Activated naive CD4-positive, alpha-beta T cell treated with Interleukin-2 at 50 U/mL for 16 hours (primary cell): Measurements from ENCODE around the gene GAB3.
A peak's percentile ranks its signal among the peaks of the same experiment; 100 is the strongest.

Experiments
- DNase-seq: peaks from one replicate; pipeline ENCODE4 v3.0.0-alpha.2; 2020

Gene GAB3

GRCh38 chrX:154750301-154751202 is at the start of gene GAB3:
Gene GAB3 (minus strand): TSS chrX:154751077. CDS start chrX:154751025, 52 bp downstream.
- peak; percentile 41 for DNase-seq

- no peak for DNase-seq
These were observed 48.9 kb upstream of the GAB3 start for GRCh38 chrX:154799556-154800348.

GRCh38 chrX:154797006-154797405 is 46.1 kb upstream of the GAB3 start:
- DNase-seq, result no peak

- no peak for DNase-seq
These were observed 44.1 kb upstream of the GAB3 start for GRCh38 chrX:154795016-154795415.

- no peak for DNase-seq
These were observed 42.4 kb upstream of the GAB3 start for GRCh38 chrX:154793084-154793795.

GRCh38 chrX:154791939-154792338 is 41.1 kb upstream of the GAB3 start:
- DNase-seq, result no peak

- no peak for DNase-seq
These were observed 40.6 kb upstream of the GAB3 start for GRCh38 chrX:154791467-154791866.

GRCh38 chrX:154785716-154786115 is 34.8 kb upstream of the GAB3 start:
- DNase-seq, result no peak

GRCh38 chrX:154784149-154784995 is 33.5 kb upstream of the GAB3 start:
- DNase-seq, result no peak

- DNase-seq, result no peak
These were observed 30.1 kb upstream of the GAB3 start for GRCh38 chrX:154780968-154781367.

- DNase-seq, result no peak
These were observed 28.4 kb upstream of the GAB3 start for GRCh38 chrX:154779261-154779660.

- no peak for DNase-seq
These were observed 25.9 kb upstream of the GAB3 start for GRCh38 chrX:154776753-154777152.

GRCh38 chrX:154775419-154776349 is 24.8 kb upstream of the GAB3 start:
- peak; percentile 49 for DNase-seq

GRCh38 chrX:154774622-154775021 is 23.7 kb upstream of the GAB3 start:
- no peak for DNase-seq

- peak; percentile 95 for DNase-seq
These were observed 11.8 kb upstream of the GAB3 start, which contains the start of gene DKC1 for GRCh38 chrX:154762537-154763296. Gene DKC1 (plus strand): TSS chrX:154762864. CDS start chrX:154762966, 102 bp downstream.

GRCh38 chrX:154761977-154762536 is 11.2 kb upstream of the GAB3 start:
- DNase-seq, result no peak

- DNase-seq, result no peak
These were observed 7.8 kb upstream of the GAB3 start for GRCh38 chrX:154758696-154759095.

- no peak for DNase-seq
These were observed 893 bp upstream of the GAB3 start for GRCh38 chrX:154751669-154752271.

GRCh38 chrX:154751203-154751668 is 359 bp upstream of the GAB3 start:
- DNase-seq, result no peak
